MCF 10A (cell line): ENCODE measurements around the gene RSBN1. TPM values are rescaled to one million over a fixed set of nuclear protein-coding genes. Genes with fewer than 3 reads are reported as not detected.

Experiments used
- BruUV-seq: library from RNA; stranded (reverse); fragments of 400-500 nt; replicated peaks from 2 replicates; lab custom pipeline; 2021; lab: Mats Ljungman, UMichigan
- CTCF ChIA-PET: fragments of 300-600 bp; sonication (Branson Sonifier 250); formaldehyde crosslinking; extraction: SDS; loops from one replicate; lab custom pipeline; 2021; ENCODE audit warnings: antibody characterized with exemption, inconsistent platforms; lab: Yijun Ruan, JAX
- POLR2A ChIA-PET: fragments of 300-600, 350-650 bp; sonication (Branson Sonifier 250); formaldehyde crosslinking; extraction: SDS; loops from one replicate; lab custom pipeline; 2020; ENCODE audit warnings: antibody characterized with exemption, inconsistent platforms; lab: Yijun Ruan, JAX
- DNase-seq: peaks from one replicate; pipeline ENCODE4 v3.0.0-alpha.2; 2018; ENCODE audit not compliant: unreplicated experiment
- H3K27ac Mint-ChIP-seq: one replicate; pipeline ENCODE4 v1.8.0; 2022; ENCODE audit warnings: mild to moderate bottlenecking, low read depth, mixed read lengths; ENCODE audit not compliant: unreplicated experiment
- H3K27me3 Mint-ChIP-seq: one replicate; pipeline ENCODE4 v1.8.0; 2022; ENCODE audit warnings: mixed read lengths; ENCODE audit not compliant: insufficient read depth, unreplicated experiment
- H3K36me3 Mint-ChIP-seq: one replicate; pipeline ENCODE4 v1.8.0; 2022; ENCODE audit warnings: mild to moderate bottlenecking, moderate library complexity, mixed read lengths; ENCODE audit not compliant: insufficient read depth, unreplicated experiment
- H3K4me1 Mint-ChIP-seq: one replicate; pipeline ENCODE4 v1.8.0; 2022; ENCODE audit warnings: mixed read lengths; ENCODE audit not compliant: insufficient read depth, unreplicated experiment
- H3K4me3 Mint-ChIP-seq: one replicate; pipeline ENCODE4 v1.8.0; 2022; ENCODE audit warnings: mild to moderate bottlenecking, moderate library complexity, mixed read lengths; ENCODE audit not compliant: unreplicated experiment
- H3K9me3 Mint-ChIP-seq: one replicate; pipeline ENCODE4 v1.8.0; 2022; ENCODE audit warnings: mixed read lengths; ENCODE audit not compliant: unreplicated experiment
- CTCF ChIP-seq: fragments of 200-600 bp; IDR thresholded peaks from one replicate; pipeline ENCODE4 v1.8.0; 2022; ENCODE audit warnings: antibody characterized with exemption, mild to moderate bottlenecking; ENCODE audit not compliant: unreplicated experiment
- intact Hi-C: fragments of 100-400 bp; cut with micrococcal nuclease; formaldehyde crosslinking; loops from 2 replicates; pipeline ENCODE4 v1.14.1; 2022
- total RNA-seq: library from RNA; stranded (reverse); gene quantifications from 2 replicates; pipeline ENCODE4 v1.2.3, GENCODE V29; 2022

Gene RSBN1
- total RNA-seq, 1 experiment from 2014 or later: 11.8 TPM

- no peak for TF ChIP-seq CTCF
- POLR2A ChIA-PET: interaction anchor here (0.9 kb wide), 2 partner anchors 94 to 119 kb away, joined by 3 to 4 read pairs; partner anchors contain the start of gene HIPK1
- Mint-ChIP-seq H3K9me3 (no peaks in the 10 kb centered on the region), H3K27ac (peak overlapping the region; percentile 88), H3K4me1 (peaks cover 22% of the 10 kb centered on the region), H3K27me3 (no peaks in the 10 kb centered on the region), H3K4me3 (peak overlapping the region; percentile 94), H3K36me3 (peaks cover 18% of the 10 kb centered on the region)
- intact Hi-C loops: no loop called here
- DNase-seq: no peak
- CTCF ChIA-PET: interaction anchor here (0.6 kb wide), 1 partner anchor 128 kb away, joined by 4 read pairs; no protein-coding TSS in a partner anchor
- no TSS peak for BruUV-seq
Measured at GRCh38 chr1:113809670-113810602, 2.3 kb downstream of the RSBN1 start.

GRCh38 chr1:113808450-113809195, 3.7 kb downstream of the RSBN1 start:
- no peak for DNase-seq
- Mint-ChIP-seq H3K27me3 (no peaks in the 10 kb centered on the region), H3K36me3 (peaks cover 24% of the 10 kb centered on the region), H3K4me1 (peaks cover 31% of the 10 kb centered on the region), H3K4me3 (peak overlapping the region; percentile 94), H3K9me3 (no peaks in the 10 kb centered on the region), H3K27ac (no peak overlapping the region)
- ChIA-PET CTCF (interaction anchor here (0.7 kb wide), 1 partner anchor 57 kb away, joined by 4 read pairs; no protein-coding TSS in a partner anchor), POLR2A (no interaction called here)
- intact Hi-C loops: no loop called here
- no TSS peak for BruUV-seq
- TF ChIP-seq CTCF: no peak

GRCh38 chr1:113805639-113806038, 6.6 kb downstream of the RSBN1 start:
- TF ChIP-seq CTCF: no peak
- no TSS peak for BruUV-seq
- ChIA-PET CTCF (interaction anchor here (0.6 to 0.9 kb wide), 2 partner anchors 218 to 733 kb away, joined by 3 to 6 read pairs; no protein-coding TSS in a partner anchor), POLR2A (interaction anchor here (0.7 to 1.9 kb wide), 2 partner anchors 14 to 46 kb away, joined by 4 read pairs; partner anchors contain the start of gene PHTF1)
- DNase-seq: no peak
- Mint-ChIP-seq H3K9me3 (no peaks in the 10 kb centered on the region), H3K36me3 (peaks cover 13% of the 10 kb centered on the region), H3K27ac (no peak overlapping the region), H3K27me3 (no peaks in the 10 kb centered on the region), H3K4me3 (no peak overlapping the region), H3K4me1 (peaks cover 31% of the 10 kb centered on the region)
- intact Hi-C loops: no loop called here

- no peaks in the 10 kb centered on the region for H3K27me3 Mint-ChIP-seq
- ChIA-PET POLR2A (interaction anchor here (0.7 to 1.9 kb wide), 2 partner anchors 14 to 46 kb away, joined by 4 read pairs; partner anchors contain the start of gene PHTF1), CTCF (interaction anchor here (0.6 to 0.9 kb wide), 2 partner anchors 218 to 733 kb away, joined by 3 to 6 read pairs; no protein-coding TSS in a partner anchor)
- H3K9me3 Mint-ChIP-seq: no peaks in the 10 kb centered on the region
- BruUV-seq: no TSS peak
- DNase-seq: no peak
- H3K36me3 Mint-ChIP-seq: peaks cover 13% of the 10 kb centered on the region
- intact Hi-C loops: no loop called here
- no peak for TF ChIP-seq CTCF
- H3K4me1 Mint-ChIP-seq: peaks cover 27% of the 10 kb centered on the region
- H3K27ac Mint-ChIP-seq: no peak overlapping the region
- H3K4me3 Mint-ChIP-seq: no peak overlapping the region
Measured at GRCh38 chr1:113805256-113805531, 7.1 kb downstream of the RSBN1 start.
